HG03103 (cell line): ENCODE data around the gene EGFR.

Source experiments
- ATAC-seq: cut with Tn5 transposase; IDR thresholded peaks from one replicate; pipeline ENCODE4 v1.9.1; 2021; ENCODE audit warnings: low read depth; ENCODE audit not compliant: unreplicated experiment

The EGFR gene

GRCh38 chr7:55235801-55236200, 217.0 kb downstream of the EGFR start:
- ATAC-seq: no peak

GRCh38 chr7:55236476-55236875, 217.7 kb downstream of the EGFR start:
- no peak for ATAC-seq

GRCh38 chr7:55237156-55237893, 218.5 kb downstream of the EGFR start:
- no peak for ATAC-seq

- ATAC-seq: no peak
Observed at GRCh38 chr7:55239406-55239805, 220.6 kb downstream of the EGFR start.

- no peak for ATAC-seq
Observed at GRCh38 chr7:55240418-55241142, 221.8 kb downstream of the EGFR start.

- ATAC-seq: no peak
Observed at GRCh38 chr7:55241958-55242357, 223.1 kb downstream of the EGFR start.

- ATAC-seq: no peak
Observed at GRCh38 chr7:55242613-55243012, 223.8 kb downstream of the EGFR start.

GRCh38 chr7:55244006-55244745, 225.4 kb downstream of the EGFR start:
- no peak for ATAC-seq

GRCh38 chr7:55245271-55245723, 226.5 kb downstream of the EGFR start:
- no peak for ATAC-seq

- no peak for ATAC-seq
Observed at GRCh38 chr7:55246171-55246570, 227.4 kb downstream of the EGFR start.

GRCh38 chr7:55247428-55247827, 228.6 kb downstream of the EGFR start:
- ATAC-seq: no peak

- no peak for ATAC-seq
Observed at GRCh38 chr7:55248526-55248925, 229.7 kb downstream of the EGFR start.

GRCh38 chr7:55249332-55249731, 230.5 kb downstream of the EGFR start:
- no peak for ATAC-seq

- ATAC-seq: no peak
Observed at GRCh38 chr7:55250313-55250712, 231.5 kb downstream of the EGFR start.

GRCh38 chr7:55251313-55251712, 232.5 kb downstream of the EGFR start:
- ATAC-seq: no peak

GRCh38 chr7:55251911-55252310, 233.1 kb downstream of the EGFR start:
- no peak for ATAC-seq

- no peak for ATAC-seq
Observed at GRCh38 chr7:55252386-55252785, 233.6 kb downstream of the EGFR start.

GRCh38 chr7:55253188-55253587, 234.4 kb downstream of the EGFR start:
- ATAC-seq: no peak

GRCh38 chr7:55254242-55254595, 235.4 kb downstream of the EGFR start:
- no peak for ATAC-seq

- peak; percentile 66 for ATAC-seq
Observed at GRCh38 chr7:55254596-55255495, 236.0 kb downstream of the EGFR start.
